OCI-LY7 (cell line): ENCODE measurements around the gene RNF180. TPM values are rescaled to one million over a fixed set of nuclear protein-coding genes. Genes with fewer than 3 reads are reported as not detected.

ENCODE experiments used
- BruUV-seq: library from RNA; stranded (reverse); fragments of 400-500 nt; replicated peaks from 2 replicates; lab custom pipeline; 2021; lab: Mats Ljungman, UMichigan
- CTCF ChIA-PET: fragments of 300-600 bp; sonication (Branson Sonifier 250); formaldehyde crosslinking; loops from one replicate; lab custom pipeline; 2022; ENCODE audit warnings: antibody characterized with exemption; ENCODE audit not compliant: unreplicated experiment; lab: Charles Lee
- POLR2A ChIA-PET: fragments of 300-600 bp; sonication (Branson Sonifier 250); formaldehyde crosslinking; loops from one replicate; lab custom pipeline; 2022; ENCODE audit warnings: antibody characterized with exemption; lab: Charles Lee
- DNase-seq: peaks from one replicate; pipeline ENCODE4 v3.0.0-alpha.2; 2015; ENCODE audit warnings: low spot score
- H2AFZ ChIP-seq: fragments of 200-600 bp; sonication (generic), shearing (Covaris generic); 2 replicates; pipeline ENCODE4 v1.6.1; 2014; ENCODE audit warnings: mild to moderate bottlenecking, antibody characterized with exemption, low read length, moderate library complexity
- H3K27ac ChIP-seq: fragments of 200-600 bp; sonication (generic); 2 replicates; pipeline ENCODE4 v1.5.1; 2014; ENCODE audit warnings: mixed run types, low read depth, mild to moderate bottlenecking, moderate library complexity, low read length, inconsistent platforms; ENCODE audit not compliant: poor library complexity, severe bottlenecking
- H3K36me3 ChIP-seq: fragments of 200-600 bp; sonication (generic); 2 replicates; pipeline ENCODE4 v1.6.1; 2014; ENCODE audit warnings: mild to moderate bottlenecking, antibody characterized with exemption, low read length, moderate library complexity, mixed read lengths; ENCODE audit not compliant: insufficient read depth
- H3K4me1 ChIP-seq: fragments of 200-600 bp; sonication (generic); 2 replicates; pipeline ENCODE4 v1.5.1; 2014; ENCODE audit warnings: mild to moderate bottlenecking, low read length; ENCODE audit not compliant: insufficient read depth, poor library complexity, severe bottlenecking
- H3K4me2 ChIP-seq: fragments of 200-600 bp; sonication (generic); 2 replicates; pipeline ENCODE4 v1.6.1; 2014; ENCODE audit warnings: mild to moderate bottlenecking, low read length
- H3K4me3 ChIP-seq: fragments of 200-600 bp; sonication (generic); 2 replicates; pipeline ENCODE4 v1.5.1; 2014; ENCODE audit warnings: mild to moderate bottlenecking, low read depth, low read length; ENCODE audit not compliant: poor library complexity, severe bottlenecking
- H3K79me2 ChIP-seq: fragments of 200-600 bp; sonication (generic); 2 replicates; pipeline ENCODE4 v1.6.1; 2016; ENCODE audit warnings: low read depth, mild to moderate bottlenecking, low read length, moderate library complexity, mixed read lengths; ENCODE audit not compliant: insufficient read depth
- H3K9me2 ChIP-seq: fragments of 200-600 bp; sonication (generic); 2 replicates; pipeline ENCODE4 v1.6.1; 2016; ENCODE audit warnings: mild to moderate bottlenecking, low read length, mixed read lengths; ENCODE audit not compliant: insufficient read depth
- H3K9me3 ChIP-seq: fragments of 200-600 bp; sonication (generic); 2 replicates; pipeline ENCODE4 v1.6.1; 2014; ENCODE audit warnings: mild to moderate bottlenecking, mixed run types, low read length, mixed read lengths
- H4K20me1 ChIP-seq: fragments of 200-600 bp; sonication (generic); 2 replicates; pipeline ENCODE4 v1.6.1; 2014; ENCODE audit warnings: mild to moderate bottlenecking, antibody characterized with exemption, low read length, moderate library complexity, mixed read lengths; ENCODE audit not compliant: insufficient read depth
- EZH2phosphoT487 ChIP-seq: fragments of 200-600 bp; sonication (generic); IDR thresholded peaks from 2 replicates; pipeline ENCODE4 v1.6.1; 2018; ENCODE audit warnings: low read depth, borderline replicate concordance, mild to moderate bottlenecking, mixed run types, antibody characterized with exemption, low read length, moderate library complexity, mixed read lengths
- intact Hi-C: fragments of 100-400 bp; cut with micrococcal nuclease; formaldehyde crosslinking; loops from one replicate; pipeline ENCODE4 v1.10.0; 2022; ENCODE audit not compliant: unreplicated experiment
- total RNA-seq, 2 experiments: library from RNA; depleted of rRNA in 1 of 2; stranded (reverse); fragments of >200 nt in 1 of 2; shearing (Covaris generic) in 1 of 2; gene quantifications; 2 replicates each; pipeline ENCODE4 v1.2.3, GENCODE V29; 2014 to 2022
- TF ChIP-seq, protein P1 (sequence below): fragments of 200-600 bp; sonication (generic); conservative IDR thresholded peaks from 2 replicates; pipeline ENCODE4 v1.5.1; 2014; ENCODE audit warnings: mild to moderate bottlenecking, antibody characterized with exemption, low read length, moderate library complexity, mixed read lengths

Gene RNF180
- total RNA-seq, 2 experiments from 2014 or later = not detected

DNA sequence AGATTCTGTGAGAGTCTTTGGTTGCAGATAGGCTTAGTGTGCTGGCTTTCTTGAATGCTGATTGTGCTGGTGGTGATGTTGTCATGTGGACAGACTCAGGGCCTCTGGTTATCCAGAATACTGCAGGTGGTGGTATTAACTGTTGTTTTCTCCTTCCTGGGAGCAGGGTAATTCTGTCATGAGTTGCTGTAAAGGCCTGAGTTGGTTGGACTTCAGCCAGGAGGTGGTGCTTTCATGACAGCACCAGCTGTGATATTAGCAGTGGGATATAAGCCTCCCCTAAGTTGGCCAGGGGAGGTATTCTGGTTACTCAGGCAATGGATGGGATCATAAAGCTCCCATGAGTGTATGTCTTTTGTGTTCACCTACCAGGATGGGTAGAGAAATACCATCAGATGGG lies 16.4 kb upstream of the RNF180 start:
- Histone ChIP-seq H3K36me3 (no peaks in the 10 kb centered on the region), H2AFZ (no peak overlapping the region), H3K4me1 (no peaks in the 10 kb centered on the region), H3K9me3 (no peaks in the 10 kb centered on the region), H3K27ac (no peak overlapping the region), H4K20me1 (no peaks in the 10 kb centered on the region), H3K4me3 (no peak overlapping the region), H3K9me2 (no peaks in the 10 kb centered on the region), H3K79me2 (no peaks in the 10 kb centered on the region), H3K4me2 (no peak overlapping the region)
- TF ChIP-seq, protein P1, sequence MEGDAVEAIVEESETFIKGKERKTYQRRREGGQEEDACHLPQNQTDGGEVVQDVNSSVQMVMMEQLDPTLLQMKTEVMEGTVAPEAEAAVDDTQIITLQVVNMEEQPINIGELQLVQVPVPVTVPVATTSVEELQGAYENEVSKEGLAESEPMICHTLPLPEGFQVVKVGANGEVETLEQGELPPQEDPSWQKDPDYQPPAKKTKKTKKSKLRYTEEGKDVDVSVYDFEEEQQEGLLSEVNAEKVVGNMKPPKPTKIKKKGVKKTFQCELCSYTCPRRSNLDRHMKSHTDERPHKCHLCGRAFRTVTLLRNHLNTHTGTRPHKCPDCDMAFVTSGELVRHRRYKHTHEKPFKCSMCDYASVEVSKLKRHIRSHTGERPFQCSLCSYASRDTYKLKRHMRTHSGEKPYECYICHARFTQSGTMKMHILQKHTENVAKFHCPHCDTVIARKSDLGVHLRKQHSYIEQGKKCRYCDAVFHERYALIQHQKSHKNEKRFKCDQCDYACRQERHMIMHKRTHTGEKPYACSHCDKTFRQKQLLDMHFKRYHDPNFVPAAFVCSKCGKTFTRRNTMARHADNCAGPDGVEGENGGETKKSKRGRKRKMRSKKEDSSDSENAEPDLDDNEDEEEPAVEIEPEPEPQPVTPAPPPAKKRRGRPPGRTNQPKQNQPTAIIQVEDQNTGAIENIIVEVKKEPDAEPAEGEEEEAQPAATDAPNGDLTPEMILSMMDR = no peak
- TF ChIP-seq EZH2phosphoT487 = no peak
- ChIA-PET POLR2A (no interaction called here), CTCF (no interaction called here)
- intact Hi-C loops = loop anchor here (5.0 kb wide), 2 partner anchors 58 to 463 kb away; no protein-coding TSS in a partner anchor
- DNase-seq = no peak
- BruUV-seq = no TSS peak

DNA sequence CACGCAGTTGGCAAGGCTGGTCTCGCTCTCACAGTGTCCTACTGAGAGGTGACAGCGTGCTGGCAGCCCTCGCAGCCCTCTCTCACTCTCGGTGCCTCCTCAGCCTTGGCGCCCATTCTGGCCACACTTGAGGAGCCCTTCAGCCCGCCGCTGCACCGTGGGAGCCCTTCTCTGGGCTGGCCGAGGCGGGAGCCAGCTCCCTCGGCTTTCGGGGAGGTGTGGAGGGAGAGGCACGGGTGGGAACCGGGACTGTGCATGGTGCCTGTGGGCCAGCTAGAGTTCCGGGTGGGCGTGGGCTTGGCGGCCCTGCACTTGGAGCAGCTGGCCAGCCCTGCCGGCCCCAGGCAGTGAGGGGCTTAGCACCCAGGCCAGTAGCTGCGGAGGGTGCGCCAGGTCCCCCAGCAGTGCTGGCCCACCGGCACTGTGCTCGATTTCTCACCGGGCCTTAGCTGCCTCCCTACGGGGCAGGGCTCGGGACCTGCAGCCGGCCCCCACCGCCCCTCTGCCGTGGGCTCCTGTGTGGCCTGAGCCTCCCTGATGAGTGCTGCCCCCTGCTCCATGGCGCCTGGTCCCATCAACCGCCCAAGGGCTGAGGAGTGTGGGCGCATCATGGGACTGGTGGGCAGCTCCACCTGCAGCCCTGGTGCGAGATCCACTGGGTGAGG lies 15.7 kb upstream of the RNF180 start:
- no peak overlapping the region for H3K27ac ChIP-seq
- ChIA-PET CTCF (no interaction called here), POLR2A (no interaction called here)
- no peak for TF ChIP-seq EZH2phosphoT487
- TF ChIP-seq, protein P1 = no peak
- DNase-seq = no peak
- H3K79me2 ChIP-seq = no peaks in the 10 kb centered on the region
- H3K4me3 ChIP-seq = no peak overlapping the region
- BruUV-seq = no TSS peak
- no peaks in the 10 kb centered on the region for H3K4me1 ChIP-seq
- intact Hi-C loops = loop anchor here (5.0 kb wide), 2 partner anchors 57 to 462 kb away; no protein-coding TSS in a partner anchor
- H2AFZ ChIP-seq = no peak overlapping the region
- no peaks in the 10 kb centered on the region for H3K9me3 ChIP-seq
- H3K36me3 ChIP-seq = no peaks in the 10 kb centered on the region
- no peaks in the 10 kb centered on the region for H4K20me1 ChIP-seq
- no peak overlapping the region for H3K4me2 ChIP-seq
- no peaks in the 10 kb centered on the region for H3K9me2 ChIP-seq

DNA sequence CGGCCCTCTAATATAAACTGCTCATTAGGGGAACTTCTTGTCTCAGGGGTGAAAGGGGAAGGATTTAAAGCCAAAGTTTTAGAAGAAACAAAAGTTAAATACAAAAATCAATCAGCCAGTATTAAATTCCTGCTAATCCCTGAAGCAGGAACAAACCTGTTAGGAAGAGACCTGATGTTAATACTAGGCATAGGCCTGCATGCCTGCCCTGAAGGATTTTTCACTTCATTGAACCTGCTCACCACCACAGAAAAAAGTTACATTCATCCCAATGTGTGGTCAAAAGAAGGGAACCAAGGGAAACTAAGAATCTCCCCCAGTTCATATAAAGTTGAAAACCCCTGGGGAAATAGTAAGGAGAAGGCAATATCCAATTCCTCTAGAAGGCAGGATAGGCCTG lies 9.4 kb upstream of the RNF180 start:
- Histone ChIP-seq H3K4me2 (no peak overlapping the region), H3K9me3 (no peaks in the 10 kb centered on the region), H3K9me2 (no peaks in the 10 kb centered on the region), H3K36me3 (no peaks in the 10 kb centered on the region), H3K27ac (no peak overlapping the region), H3K4me3 (no peak overlapping the region), H2AFZ (no peak overlapping the region), H3K79me2 (no peaks in the 10 kb centered on the region), H3K4me1 (peaks cover 4% of the 10 kb centered on the region), H4K20me1 (no peaks in the 10 kb centered on the region)
- no TSS peak for BruUV-seq
- POLR2A ChIA-PET = no interaction called here
- CTCF ChIA-PET = no interaction called here
- DNase-seq = no peak
- intact Hi-C loops = no loop called here
- TF ChIP-seq, protein P1 = no peak
- TF ChIP-seq EZH2phosphoT487 = no peak
